Measurements from ENCODE around the gene SIGLEC1.

GRCh38 chr20:3720068-3720467 lies 7.7 kb upstream of the SIGLEC1 start:
- TF ChIP-seq, protein P1, sequence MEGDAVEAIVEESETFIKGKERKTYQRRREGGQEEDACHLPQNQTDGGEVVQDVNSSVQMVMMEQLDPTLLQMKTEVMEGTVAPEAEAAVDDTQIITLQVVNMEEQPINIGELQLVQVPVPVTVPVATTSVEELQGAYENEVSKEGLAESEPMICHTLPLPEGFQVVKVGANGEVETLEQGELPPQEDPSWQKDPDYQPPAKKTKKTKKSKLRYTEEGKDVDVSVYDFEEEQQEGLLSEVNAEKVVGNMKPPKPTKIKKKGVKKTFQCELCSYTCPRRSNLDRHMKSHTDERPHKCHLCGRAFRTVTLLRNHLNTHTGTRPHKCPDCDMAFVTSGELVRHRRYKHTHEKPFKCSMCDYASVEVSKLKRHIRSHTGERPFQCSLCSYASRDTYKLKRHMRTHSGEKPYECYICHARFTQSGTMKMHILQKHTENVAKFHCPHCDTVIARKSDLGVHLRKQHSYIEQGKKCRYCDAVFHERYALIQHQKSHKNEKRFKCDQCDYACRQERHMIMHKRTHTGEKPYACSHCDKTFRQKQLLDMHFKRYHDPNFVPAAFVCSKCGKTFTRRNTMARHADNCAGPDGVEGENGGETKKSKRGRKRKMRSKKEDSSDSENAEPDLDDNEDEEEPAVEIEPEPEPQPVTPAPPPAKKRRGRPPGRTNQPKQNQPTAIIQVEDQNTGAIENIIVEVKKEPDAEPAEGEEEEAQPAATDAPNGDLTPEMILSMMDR (IDR thresholded peaks at IDR 0.05 in 2 of 3, conservative IDR thresholded peaks at IDR 0.05 in 1 of 3; ENCODE audit: borderline replicate concordance in 1 of 3, insufficient read depth in 1 of 3, low read depth in 2 of 3, low read length in 2 of 3): no peak
- TF ChIP-seq CEBPB (IDR thresholded peaks at IDR 0.05; ENCODE audit: low read depth) (no peak), POLR2A (IDR thresholded peaks at IDR 0.05; ENCODE audit: borderline replicate concordance, extremely low read depth, insufficient read depth, insufficient read length) (no peak), JUND (IDR thresholded peaks at IDR 0.05) (no peak), RAD21 (IDR thresholded peaks at IDR 0.05; ENCODE audit: low read depth) (no peak), POLR2AphosphoS5 (IDR thresholded peaks at IDR 0.05; ENCODE audit: low read depth, low read length) (no peak), ZNF274 (IDR thresholded peaks at IDR 0.05; ENCODE audit: low read depth, low read length) (no peak), YY1 (IDR thresholded peaks at IDR 0.05; ENCODE audit: extremely low read depth, insufficient replicate concordance, low read depth, low read length) (no peak), EZH2phosphoT487 (IDR thresholded peaks at IDR 0.05; ENCODE audit: borderline replicate concordance) (no peak), SP1 (IDR thresholded peaks at IDR 0.05; ENCODE audit: low read depth) (no peak), ELF1 (IDR thresholded peaks at IDR 0.05; ENCODE audit: borderline replicate concordance, low read depth) (no peak), EGR1 (IDR thresholded peaks at IDR 0.05; ENCODE audit: low read depth) (no peak)
- TF ChIP-seq, protein P2, sequence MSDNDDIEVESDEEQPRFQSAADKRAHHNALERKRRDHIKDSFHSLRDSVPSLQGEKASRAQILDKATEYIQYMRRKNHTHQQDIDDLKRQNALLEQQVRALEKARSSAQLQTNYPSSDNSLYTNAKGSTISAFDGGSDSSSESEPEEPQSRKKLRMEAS (IDR thresholded peaks at IDR 0.05): no peak
- TF ChIP-seq, protein P3, sequence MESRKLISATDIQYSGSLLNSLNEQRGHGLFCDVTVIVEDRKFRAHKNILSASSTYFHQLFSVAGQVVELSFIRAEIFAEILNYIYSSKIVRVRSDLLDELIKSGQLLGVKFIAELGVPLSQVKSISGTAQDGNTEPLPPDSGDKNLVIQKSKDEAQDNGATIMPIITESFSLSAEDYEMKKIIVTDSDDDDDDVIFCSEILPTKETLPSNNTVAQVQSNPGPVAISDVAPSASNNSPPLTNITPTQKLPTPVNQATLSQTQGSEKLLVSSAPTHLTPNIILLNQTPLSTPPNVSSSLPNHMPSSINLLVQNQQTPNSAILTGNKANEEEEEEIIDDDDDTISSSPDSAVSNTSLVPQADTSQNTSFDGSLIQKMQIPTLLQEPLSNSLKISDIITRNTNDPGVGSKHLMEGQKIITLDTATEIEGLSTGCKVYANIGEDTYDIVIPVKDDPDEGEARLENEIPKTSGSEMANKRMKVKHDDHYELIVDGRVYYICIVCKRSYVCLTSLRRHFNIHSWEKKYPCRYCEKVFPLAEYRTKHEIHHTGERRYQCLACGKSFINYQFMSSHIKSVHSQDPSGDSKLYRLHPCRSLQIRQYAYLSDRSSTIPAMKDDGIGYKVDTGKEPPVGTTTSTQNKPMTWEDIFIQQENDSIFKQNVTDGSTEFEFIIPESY (IDR thresholded peaks at IDR 0.05; ENCODE audit: extremely low read depth, insufficient replicate concordance, low read length): no peak
